ENCODE data around the gene PTCD1. TPM values are rescaled to one million over a fixed set of nuclear protein-coding genes. Genes with fewer than 3 reads are reported as not detected.

PTCD1 gene
- total RNA-seq, 2 experiments from 2014 or later, result 5.9 to 9.1 TPM

DNA sequence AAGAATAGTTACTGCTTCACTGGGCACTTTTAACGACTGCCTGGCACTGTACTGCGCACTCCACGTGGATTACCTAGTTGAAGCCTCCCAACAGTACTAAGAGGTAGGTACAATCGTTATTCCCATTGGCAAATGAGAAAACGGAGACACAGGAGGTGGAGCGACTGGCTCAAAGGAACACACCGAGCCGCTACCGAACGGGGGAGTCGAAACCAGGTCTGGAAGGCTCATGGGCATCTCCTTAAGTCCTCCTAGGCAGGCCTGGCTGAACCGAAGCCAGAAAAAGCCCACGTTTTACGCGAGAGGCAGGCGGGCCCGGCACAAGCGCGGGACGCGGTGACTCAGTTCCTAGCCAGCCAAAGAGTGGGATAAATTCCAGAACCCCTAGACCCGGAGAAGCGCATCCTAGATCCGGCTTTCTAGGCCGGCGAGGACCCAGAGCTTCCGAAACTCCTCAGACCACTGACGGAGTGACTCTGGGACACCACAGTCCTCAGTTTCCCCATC, 30.7 kb downstream of the PTCD1 start:
- peaks cover 39% of the 10 kb centered on the region for H3K4me1 Mint-ChIP-seq
- H3K4me3 Mint-ChIP-seq, result peak overlapping the region; percentile 92
- peak overlapping the region; percentile 92 for H3K27ac Mint-ChIP-seq
- DNase-seq, result peak; percentile 45
- H3K9me3 Mint-ChIP-seq, result no peaks in the 10 kb centered on the region
- no peaks in the 10 kb centered on the region for H3K27me3 Mint-ChIP-seq
- peaks cover 36% of the 10 kb centered on the region for H3K36me3 Mint-ChIP-seq

DNA sequence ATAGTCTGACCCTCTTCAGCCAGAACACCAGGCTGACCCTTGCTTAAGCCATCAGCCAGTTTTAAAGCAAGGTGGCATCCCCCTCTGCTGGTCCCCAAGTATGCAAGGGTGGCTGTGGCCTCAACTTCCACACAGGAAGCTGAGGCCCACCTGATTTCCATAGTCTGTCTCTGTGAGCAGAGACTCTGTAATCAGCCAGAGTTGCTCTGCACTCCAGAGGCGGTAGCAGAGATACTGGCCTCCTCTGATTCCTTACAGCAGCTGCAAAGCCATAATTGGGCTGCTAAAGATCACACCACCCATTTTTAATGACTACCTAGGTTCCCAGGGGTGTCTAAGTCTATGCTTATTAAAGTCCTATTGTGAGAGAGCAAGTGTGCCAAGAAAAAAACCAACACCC, 32.0 kb downstream of the PTCD1 start:
- peak overlapping the region; percentile 92 for H3K4me3 Mint-ChIP-seq
- peaks cover 37% of the 10 kb centered on the region for H3K36me3 Mint-ChIP-seq
- no peaks in the 10 kb centered on the region for H3K27me3 Mint-ChIP-seq
- peak overlapping the region; percentile 92 for H3K27ac Mint-ChIP-seq
- peaks cover 39% of the 10 kb centered on the region for H3K4me1 Mint-ChIP-seq
- no peaks in the 10 kb centered on the region for H3K9me3 Mint-ChIP-seq
- no peak for DNase-seq

DNA sequence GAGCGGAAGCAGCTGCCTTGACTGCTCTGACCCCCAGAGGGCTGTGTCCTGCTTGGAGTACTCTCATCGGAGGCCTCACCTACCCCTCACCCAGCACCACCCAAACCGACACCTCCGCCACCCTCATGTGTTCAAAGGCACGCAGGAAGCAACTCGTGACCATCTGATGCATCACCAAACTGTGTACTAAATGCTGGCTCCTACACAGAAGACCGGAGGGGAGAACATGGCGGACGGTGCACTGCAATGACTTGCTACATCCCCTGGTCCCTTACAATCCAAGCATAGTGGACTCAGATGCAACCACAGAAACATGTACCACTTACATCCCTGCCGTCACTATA, 33.6 kb downstream of the PTCD1 start:
- Mint-ChIP-seq H3K27me3 (no peaks in the 10 kb centered on the region), H3K4me3 (no peak overlapping the region), H3K9me3 (no peaks in the 10 kb centered on the region), H3K27ac (no peak overlapping the region), H3K4me1 (peaks cover 28% of the 10 kb centered on the region), H3K36me3 (peaks cover 33% of the 10 kb centered on the region)
- no peak for DNase-seq

- no peaks in the 10 kb centered on the region for H3K9me3 Mint-ChIP-seq
- H3K36me3 Mint-ChIP-seq, result peaks cover 33% of the 10 kb centered on the region
- H3K4me1 Mint-ChIP-seq, result peaks cover 25% of the 10 kb centered on the region
- H3K27me3 Mint-ChIP-seq, result no peaks in the 10 kb centered on the region
- no peak overlapping the region for H3K4me3 Mint-ChIP-seq
- no peak for DNase-seq
- peak overlapping the region; percentile 11 for H3K27ac Mint-ChIP-seq
Measured at GRCh38 chr7:99404235-99404976, 34.2 kb downstream of the PTCD1 start.

GRCh38 chr7:99403764-99404163, 34.8 kb downstream of the PTCD1 start:
- H3K36me3 Mint-ChIP-seq, result peaks cover 33% of the 10 kb centered on the region
- H3K27ac Mint-ChIP-seq, result peak overlapping the region; percentile 11
- no peak for DNase-seq
- H3K4me1 Mint-ChIP-seq, result peaks cover 25% of the 10 kb centered on the region
- no peaks in the 10 kb centered on the region for H3K9me3 Mint-ChIP-seq
- H3K27me3 Mint-ChIP-seq, result no peaks in the 10 kb centered on the region
- no peak overlapping the region for H3K4me3 Mint-ChIP-seq

DNA sequence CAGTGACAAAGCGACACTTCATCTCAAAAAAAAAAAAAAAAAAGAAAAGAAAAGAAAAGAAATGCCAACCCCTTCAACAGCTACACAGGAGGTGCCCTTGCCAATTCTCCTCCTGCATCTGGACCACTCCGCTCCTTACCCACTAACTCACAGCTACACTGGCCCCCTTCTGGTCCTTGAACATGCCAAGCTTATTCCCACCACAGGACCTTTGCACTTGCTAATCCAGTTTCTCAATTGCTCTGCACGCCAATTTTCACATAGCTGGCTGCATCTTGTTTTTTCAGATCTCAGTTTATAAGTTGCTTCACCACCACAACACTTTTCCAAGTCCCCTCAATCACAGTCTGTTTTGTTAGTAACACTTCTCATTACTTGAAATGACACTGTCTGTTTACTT, 35.7 kb downstream of the PTCD1 start:
- Mint-ChIP-seq H3K27ac (no peak overlapping the region), H3K9me3 (no peaks in the 10 kb centered on the region), H3K36me3 (peaks cover 39% of the 10 kb centered on the region), H3K4me3 (no peak overlapping the region), H3K4me1 (peaks cover 27% of the 10 kb centered on the region), H3K27me3 (no peaks in the 10 kb centered on the region)
- DNase-seq, result no peak

- Mint-ChIP-seq H3K36me3 (peaks cover 35% of the 10 kb centered on the region), H3K27me3 (no peaks in the 10 kb centered on the region), H3K4me3 (no peak overlapping the region), H3K9me3 (no peaks in the 10 kb centered on the region), H3K27ac (peak overlapping the region; percentile 25), H3K4me1 (peaks cover 18% of the 10 kb centered on the region)
- DNase-seq, result no peak
Measured at GRCh38 chr7:99399597-99399996, 39.0 kb downstream of the PTCD1 start.

DNA sequence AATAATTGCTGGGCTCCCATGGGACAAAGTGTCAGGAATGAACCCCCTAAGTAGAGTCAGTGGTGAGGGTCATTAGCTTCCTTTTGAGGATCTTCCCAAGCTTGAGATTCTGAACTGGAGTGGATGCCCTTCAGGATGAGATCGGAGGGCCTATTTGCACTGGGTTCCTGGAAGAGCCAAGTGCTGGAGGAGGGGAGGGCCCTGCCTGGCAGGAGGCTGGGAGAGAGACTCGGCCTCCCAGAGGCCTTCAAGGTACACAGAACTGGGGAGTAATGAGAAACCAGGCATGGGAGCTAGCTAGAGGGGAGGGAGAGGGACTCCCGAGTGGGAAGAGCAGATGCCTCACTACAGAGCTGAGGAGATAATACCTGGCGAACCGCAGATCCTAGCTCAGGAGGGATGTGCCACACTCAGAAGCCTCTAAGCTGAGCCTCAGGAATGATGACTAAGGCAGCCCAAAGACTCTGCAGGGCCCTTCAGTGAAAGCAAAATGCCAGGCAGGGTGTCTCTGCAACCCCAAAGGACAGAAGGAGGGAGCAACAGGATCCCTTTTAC, 39.6 kb downstream of the PTCD1 start:
- Mint-ChIP-seq H3K27ac (peak overlapping the region; percentile 65), H3K36me3 (peaks cover 31% of the 10 kb centered on the region), H3K9me3 (no peaks in the 10 kb centered on the region), H3K4me1 (peaks cover 17% of the 10 kb centered on the region), H3K4me3 (no peak overlapping the region), H3K27me3 (no peaks in the 10 kb centered on the region)
- no peak for DNase-seq

GRCh38 chr7:99397297-99397983, 41.2 kb downstream of the PTCD1 start:
- DNase-seq, result no peak
- Mint-ChIP-seq H3K27ac (peak overlapping the region; percentile 75), H3K4me3 (no peak overlapping the region), H3K9me3 (no peaks in the 10 kb centered on the region), H3K36me3 (peaks cover 30% of the 10 kb centered on the region), H3K4me1 (peaks cover 22% of the 10 kb centered on the region), H3K27me3 (no peaks in the 10 kb centered on the region)

- peak overlapping the region; percentile 72 for H3K27ac Mint-ChIP-seq
- peaks cover 34% of the 10 kb centered on the region for H3K36me3 Mint-ChIP-seq
- H3K9me3 Mint-ChIP-seq, result no peaks in the 10 kb centered on the region
- no peak overlapping the region for H3K4me3 Mint-ChIP-seq
- no peak for DNase-seq
- peaks cover 22% of the 10 kb centered on the region for H3K4me1 Mint-ChIP-seq
- no peaks in the 10 kb centered on the region for H3K27me3 Mint-ChIP-seq
Measured at GRCh38 chr7:99396418-99397296, 41.9 kb downstream of the PTCD1 start.

DNA sequence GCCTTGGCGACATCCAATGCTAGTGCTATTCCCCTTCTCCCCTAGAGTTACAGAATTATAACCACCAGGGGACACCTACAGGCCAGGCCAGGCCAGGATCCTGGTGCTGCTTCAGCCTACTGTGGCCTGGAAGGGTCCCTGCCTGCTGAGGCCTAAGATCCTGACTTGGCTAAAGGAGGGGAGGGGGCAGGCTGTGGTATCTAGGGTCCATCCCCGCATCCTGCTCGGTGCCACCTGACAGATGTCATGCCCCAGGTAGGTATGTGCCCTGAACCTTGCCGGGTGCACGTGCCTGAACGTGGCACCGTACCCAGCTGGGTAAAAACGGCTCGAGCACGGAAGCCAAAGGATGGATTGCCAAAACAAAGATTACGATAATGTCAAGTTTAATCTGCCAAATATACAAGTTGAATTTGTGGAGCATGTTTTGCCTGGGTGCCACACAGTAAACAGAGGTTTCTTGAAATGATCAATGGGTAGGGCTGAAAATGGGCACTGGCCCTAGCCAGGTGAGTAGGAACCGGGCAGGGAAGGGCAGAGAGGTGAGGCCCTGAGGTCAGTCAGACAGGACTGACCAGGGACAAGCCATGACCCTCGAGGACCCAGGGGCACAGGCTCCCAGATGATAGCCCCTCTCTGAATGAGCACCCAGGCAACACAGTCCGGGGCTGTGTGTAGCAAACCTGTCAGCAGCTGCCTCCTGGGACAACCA, 42.8 kb downstream of the PTCD1 start:
- Mint-ChIP-seq H3K4me1 (peaks cover 22% of the 10 kb centered on the region), H3K36me3 (peaks cover 30% of the 10 kb centered on the region), H3K9me3 (no peaks in the 10 kb centered on the region), H3K27ac (peak overlapping the region; percentile 72), H3K4me3 (no peak overlapping the region), H3K27me3 (no peaks in the 10 kb centered on the region)
- DNase-seq, result no peak

- Mint-ChIP-seq H3K36me3 (peaks cover 31% of the 10 kb centered on the region), H3K4me1 (peaks cover 22% of the 10 kb centered on the region), H3K4me3 (no peak overlapping the region)
Measured at GRCh38 chr7:99394188-99394502, 44.5 kb downstream of the PTCD1 start.

DNA sequence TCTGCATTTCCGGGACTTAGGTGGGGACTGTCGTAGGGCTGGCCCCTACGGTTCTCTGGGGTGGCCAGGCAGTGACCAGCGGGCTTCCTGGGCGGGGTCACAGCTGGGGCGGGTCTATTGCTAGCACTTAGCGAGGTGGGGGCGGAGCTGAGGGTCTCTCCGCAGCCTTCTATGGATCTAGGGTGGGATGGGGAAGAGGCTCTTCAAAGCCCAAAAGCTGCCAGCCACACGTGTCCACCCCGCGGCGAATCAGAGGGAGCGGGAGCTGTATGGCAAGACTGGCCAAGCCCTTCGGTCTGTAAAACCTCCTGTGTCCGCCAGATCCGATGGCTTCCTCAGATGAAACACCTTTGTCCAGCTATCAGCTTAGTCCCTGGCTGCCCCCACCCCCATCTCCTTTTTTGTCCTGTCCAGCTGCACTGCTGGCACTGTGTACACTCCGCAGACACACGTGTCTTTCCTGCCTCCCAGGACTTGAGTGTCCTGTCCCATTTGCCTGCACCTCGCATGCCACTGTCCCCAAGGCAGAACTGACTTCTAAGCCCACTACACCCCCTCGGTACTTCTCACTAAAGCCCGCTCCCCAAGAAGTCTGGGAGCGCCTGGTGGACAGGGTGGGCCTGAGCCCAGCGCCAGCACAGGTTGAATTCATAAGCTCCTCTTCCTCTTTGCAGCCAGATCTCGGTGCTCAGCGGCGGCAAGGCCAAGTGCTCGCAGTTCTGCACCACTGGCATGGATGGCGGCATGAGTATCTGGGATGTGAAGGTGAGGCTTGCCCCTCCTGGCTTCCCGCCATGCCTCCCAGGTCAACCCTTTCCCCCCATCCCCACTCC, 45.0 kb downstream of the PTCD1 start:
- Mint-ChIP-seq H3K4me1 (peaks cover 22% of the 10 kb centered on the region), H3K27ac (peak overlapping the region; percentile 85), H3K9me3 (no peaks in the 10 kb centered on the region), H3K27me3 (no peaks in the 10 kb centered on the region), H3K4me3 (peak overlapping the region; percentile 71), H3K36me3 (peaks cover 31% of the 10 kb centered on the region)
- DNase-seq, result no peak

More at GRCh38 chr7:99394188-99394502, 44.5 kb downstream of the PTCD1 start:
- Mint-ChIP-seq H3K9me3 (no peaks in the 10 kb centered on the region), H3K27me3 (no peaks in the 10 kb centered on the region), H3K27ac (peak overlapping the region; percentile 34)
- no peak for DNase-seq

All from activated naive CD8-positive, alpha-beta T cell treated with anti-CD3 and anti-CD28 coated beads for 36 hours (primary cell).